A549 (cell line): Measurements from ENCODE around the gene NEAT1. TPM values are rescaled to one million over a fixed set of nuclear protein-coding genes. Genes with fewer than 3 reads are reported as not detected.
A peak's percentile ranks its signal among the peaks of the same experiment; 100 is the strongest.

ENCODE experiments used
- ATAC-seq, 2 experiments: fragments of 200-7000 bp in 1 of 2; fragments of >200 bp in 1 of 2; cut with Nextera tagmentation in 1 of 2; cut with Tn5 transposase in 1 of 2; 3 replicates each; pipeline versions ENCODE4 v1.8.0 to v1.9.1; 2018 to 2020; ENCODE audit warnings: mild to moderate bottlenecking in 1 of 2, moderate library complexity in 1 of 2
- CTCF ChIA-PET: fragments of 300-600 bp; sonication (Branson Sonifier 250); formaldehyde crosslinking; extraction: SDS; loops from one replicate; lab custom pipeline; 2021; ENCODE audit warnings: antibody characterized with exemption, inconsistent platforms; lab: Yijun Ruan, JAX
- POLR2A ChIA-PET: fragments of 350-600 bp; formaldehyde crosslinking; extraction: SDS; loops from one replicate; lab custom pipeline; 2021; ENCODE audit warnings: antibody characterized with exemption, inconsistent platforms; lab: Yijun Ruan, JAX
- DNase-seq, 2 experiments: peaks; one replicate each; pipeline versions ENCODE4 v3.0.0 to v3.0.0-alpha.2; 2011 to 2016; ENCODE audit warnings: low read depth in 1 of 2, low spot score in 1 of 2
- FAIRE-seq: peaks from 2 replicates; lab custom pipeline; 2011; peaks lifted over from hg19 to GRCh38; lab: Jason Lieb, UNC
- H3K27ac ChIP-seq, 2 experiments: fragments of >200 bp; sonication (Bioruptor Twin); formaldehyde crosslinking; 3 replicates each; pipeline ENCODE4 v1.5.1; 2016 to 2017
- H3K4me1 ChIP-seq: fragments of >200 bp; sonication (Bioruptor Twin); formaldehyde crosslinking; 3 replicates; pipeline ENCODE4 v1.6.1; 2016
- H3K4me2 ChIP-seq: fragments of >200 bp; sonication (Bioruptor Twin); formaldehyde crosslinking; 3 replicates; pipeline ENCODE4 v1.6.1; 2016
- H3K4me3 ChIP-seq: fragments of >200 bp; sonication (Bioruptor Twin); formaldehyde crosslinking; 3 replicates; pipeline ENCODE4 v1.5.1; 2016
- H3K9me3 ChIP-seq: fragments of >200 bp; sonication (Bioruptor Twin); formaldehyde crosslinking; 3 replicates; pipeline ENCODE4 v1.6.1; 2016
- ATOH8 ChIP-seq: fragments of 250-450 bp; sonication (Bioruptor Pico); IDR thresholded peaks from 2 replicates; pipeline ENCODE4 v1.5.0; 2020; ENCODE audit warnings: low read depth, mild to moderate bottlenecking, moderate library complexity
- BCL3 ChIP-seq: fragments of >200 bp; sonication (Bioruptor Twin); formaldehyde crosslinking; IDR thresholded peaks from 3 replicates; pipeline ENCODE4 v1.6.1; 2016
- BHLHE40 ChIP-seq: IDR thresholded peaks from 2 replicates; pipeline ENCODE4 v1.6.1; 2012; ENCODE audit warnings: low read depth, low read length, inconsistent platforms
- CBX8 ChIP-seq: fragments of 200-600 bp; sonication (generic); IDR thresholded peaks from 2 replicates; pipeline ENCODE4 v1.6.1; 2016
- CEBPB ChIP-seq, 2 experiments: fragments of >200 bp in 1 of 2; sonication (Bioruptor Twin) in 1 of 2; formaldehyde crosslinking in 1 of 2; IDR thresholded peaks; 2 replicates each; pipeline ENCODE4 v1.6.1; 2012 to 2016
- EHF ChIP-seq: fragments of 250-450 bp; sonication (Bioruptor Pico); IDR thresholded peaks from 2 replicates; pipeline ENCODE4 v1.5.0; 2020; ENCODE audit warnings: mild to moderate bottlenecking
- EHMT2 ChIP-seq: fragments of 200-600 bp; sonication (generic); IDR thresholded peaks from 2 replicates; pipeline ENCODE4 v1.6.1; 2016; ENCODE audit warnings: antibody characterized with exemption, low read depth, mild to moderate bottlenecking, moderate library complexity
- ELK1 ChIP-seq: fragments of 150-350 bp; IDR thresholded peaks from 2 replicates; pipeline ENCODE4 v1.6.1; 2014; ENCODE audit warnings: low read depth, mild to moderate bottlenecking, low read length
- EP300 ChIP-seq, 2 experiments: fragments of >200 bp; sonication (Bioruptor Twin); formaldehyde crosslinking; IDR thresholded peaks; 2 replicates in 1 of 2; 3 replicates in 1 of 2; pipeline ENCODE4 v1.6.1; 2016 to 2017
- ESRRA ChIP-seq: fragments of 150-350 bp; IDR thresholded peaks from 2 replicates; pipeline ENCODE4 v1.6.1; 2014; ENCODE audit warnings: mild to moderate bottlenecking, low read length, borderline replicate concordance
- FOSB ChIP-seq: fragments of 250-450 bp; sonication (Bioruptor Pico); IDR thresholded peaks from 2 replicates; pipeline ENCODE4 v1.5.0; 2020; ENCODE audit warnings: mild to moderate bottlenecking, moderate library complexity
- FOSL2 ChIP-seq, 2 experiments: fragments of 450-650 bp in 1 of 2; fragments of >200 bp in 1 of 2; sonication (Bioruptor Twin) in 1 of 2; formaldehyde crosslinking; IDR thresholded peaks; 2 replicates each; pipeline versions ENCODE4 v1.5.0 to v1.6.1; 2016 to 2020; ENCODE audit warnings: mild to moderate bottlenecking in 1 of 2, moderate library complexity in 1 of 2
- FOXS1 ChIP-seq: fragments of 250-450 bp; sonication (Bioruptor Pico); IDR thresholded peaks from 2 replicates; pipeline ENCODE4 v1.5.0; 2020; ENCODE audit warnings: mild to moderate bottlenecking, moderate library complexity
- GATA3 ChIP-seq: IDR thresholded peaks from 2 replicates; pipeline ENCODE4 v1.6.1; 2012; ENCODE audit warnings: borderline replicate concordance
- HDAC2 ChIP-seq: fragments of 200-600 bp; sonication (generic); IDR thresholded peaks from 2 replicates; pipeline ENCODE4 v1.6.1; 2016
- HES2 ChIP-seq: fragments of >200 bp; sonication (Bioruptor Twin); formaldehyde crosslinking; IDR thresholded peaks from 2 replicates; pipeline ENCODE4 v1.6.1; 2016
- HEYL ChIP-seq: fragments of 250-450 bp; sonication (Bioruptor Pico); IDR thresholded peaks from 2 replicates; pipeline ENCODE4 v1.8.0; 2021; ENCODE audit warnings: mild to moderate bottlenecking, moderate library complexity
- HOXB13 ChIP-seq: fragments of 250-450 bp; sonication (Bioruptor Pico); IDR thresholded peaks from 2 replicates; pipeline ENCODE4 v1.5.0; 2020; ENCODE audit warnings: low read depth, mild to moderate bottlenecking, moderate library complexity
- JUN ChIP-seq, 2 experiments: fragments of >200 bp; sonication (Bioruptor Twin); formaldehyde crosslinking; IDR thresholded peaks; 2 replicates in 1 of 2; 3 replicates in 1 of 2; pipeline ENCODE4 v1.6.1; 2016 to 2017
- JUNB ChIP-seq: fragments of >200 bp; sonication (Bioruptor Twin); formaldehyde crosslinking; IDR thresholded peaks from 2 replicates; pipeline ENCODE4 v1.6.1; 2016
- KDM1A ChIP-seq: fragments of 200-600 bp; sonication (generic); IDR thresholded peaks from 2 replicates; pipeline ENCODE4 v1.6.1; 2016; ENCODE audit warnings: low read depth, mild to moderate bottlenecking
- MAFK ChIP-seq: fragments of 450-650 bp; IDR thresholded peaks from 2 replicates; pipeline ENCODE4 v1.6.1; 2014; ENCODE audit not compliant: partially characterized antibody
- MAX ChIP-seq: IDR thresholded peaks from 2 replicates; pipeline ENCODE4 v1.6.1; 2012
- MAZ ChIP-seq: fragments of 150-350 bp; IDR thresholded peaks from 2 replicates; pipeline ENCODE4 v1.6.1; 2014; ENCODE audit warnings: antibody characterized with exemption, low read depth, low read length, borderline replicate concordance
- NFE2L2 ChIP-seq: fragments of 150-350 bp; conservative IDR thresholded peaks from 2 replicates; pipeline ENCODE4 v1.6.1; 2014; ENCODE audit warnings: low read length
- NR3C1 ChIP-seq: fragments of >200 bp; sonication (Bioruptor Twin); formaldehyde crosslinking; IDR thresholded peaks from 3 replicates; pipeline ENCODE4 v1.6.1; 2017
- POLR2A ChIP-seq: IDR thresholded peaks from 2 replicates; pipeline ENCODE4 v1.6.1; 2012; ENCODE audit warnings: mild to moderate bottlenecking, low read length
- RAD21 ChIP-seq, 2 experiments: fragments of >200 bp in 1 of 2; sonication (Bioruptor Twin) in 1 of 2; formaldehyde crosslinking in 1 of 2; IDR thresholded peaks in 1 of 2; conservative IDR thresholded peaks in 1 of 2; 2 replicates in 1 of 2; 3 replicates in 1 of 2; pipeline ENCODE4 v1.6.1; 2012 to 2018; ENCODE audit warnings: inconsistent platforms in 1 of 2
- RARB ChIP-seq: fragments of 250-450 bp; sonication (Bioruptor Pico); IDR thresholded peaks from 2 replicates; pipeline ENCODE4 v1.8.0; 2021; ENCODE audit warnings: mild to moderate bottlenecking, moderate library complexity
- RFX5 ChIP-seq: fragments of 450-650 bp; IDR thresholded peaks from 2 replicates; pipeline ENCODE4 v1.7.1; 2014; ENCODE audit warnings: antibody characterized with exemption, mild to moderate bottlenecking, moderate library complexity
- RNF2 ChIP-seq: fragments of 200-600 bp; sonication (generic); IDR thresholded peaks from 2 replicates; pipeline ENCODE4 v1.6.1; 2016; ENCODE audit warnings: low read depth, mild to moderate bottlenecking, antibody characterized with exemption, moderate library complexity, borderline replicate concordance
- SMC3 ChIP-seq: fragments of >200 bp; sonication (Bioruptor Twin); formaldehyde crosslinking; IDR thresholded peaks from 3 replicates; pipeline ENCODE4 v1.6.1; 2018; ENCODE audit warnings: inconsistent platforms
- SREBF2 ChIP-seq: fragments of 450-650 bp; IDR thresholded peaks from 2 replicates; pipeline ENCODE4 v1.6.1; 2014; ENCODE audit warnings: mild to moderate bottlenecking, moderate library complexity
- TFCP2L1 ChIP-seq: fragments of 250-450 bp; sonication (Bioruptor Pico); IDR thresholded peaks from 2 replicates; pipeline ENCODE4 v1.5.0; 2021; ENCODE audit warnings: mild to moderate bottlenecking
- TP53 ChIP-seq: fragments of 250-450 bp; sonication (Bioruptor Pico); IDR thresholded peaks from 2 replicates; pipeline ENCODE4 v1.5.0; 2021; ENCODE audit warnings: mild to moderate bottlenecking, moderate library complexity
- USF2 ChIP-seq: fragments of 450-650 bp; IDR thresholded peaks from 2 replicates; pipeline ENCODE4 v1.6.1; 2014; ENCODE audit warnings: antibody characterized with exemption
- ZFP36 ChIP-seq: fragments of 450-650 bp; IDR thresholded peaks from 2 replicates; pipeline ENCODE4 v1.6.1; 2014; ENCODE audit warnings: borderline replicate concordance; ENCODE audit not compliant: partially characterized antibody
- ZNF302 ChIP-seq: fragments of 250-450 bp; sonication (Bioruptor Pico); IDR thresholded peaks from 2 replicates; pipeline ENCODE4 v1.9.0; 2021; ENCODE audit warnings: inconsistent platforms, mild to moderate bottlenecking, moderate library complexity
- ZSCAN20 ChIP-seq: fragments of 250-450 bp; sonication (Bioruptor Pico); IDR thresholded peaks from 2 replicates; pipeline ENCODE4 v1.8.0; 2022; ENCODE audit warnings: mild to moderate bottlenecking, moderate library complexity
- WGBS: methylation state at CpG from one replicate; pipeline ENCODE4 v1.1.6; 2017; ENCODE audit errors: missing lambda C conversion rate; 5-methylcytosine and 5-hydroxymethylcytosine counted together
- polyA plus RNA-seq, 4 experiments: library from polyadenylated mRNA; depleted of rRNA in 3 of 4; stranded (reverse); fragments of >200 nt; fragmentation: RNase III in 1 of 4; extraction: RNeasy Plus Mini Kit Qiagen cat#74134 plus additional on column Dnase treatment in 1 of 4; gene quantifications; 2 replicates in 3 of 4; 3 replicates in 1 of 4; pipeline ENCODE4 v1.2.3, GENCODE V29; 2011 to 2017

Gene NEAT1
- polyA plus RNA-seq, 2 of the 4 experiments (the other 2 are of a cell fraction): 314 to 1,223 TPM

GRCh38 chr11:65488273-65489034 lies 65.9 kb downstream of the NEAT1 start:
- DNase-seq (peak in 1 of 2 experiments; percentile 66), ATAC-seq (peak; percentile 1 to 2; a peak in 4 of 6 replicates), FAIRE-seq (no peak)
- Histone ChIP-seq H3K4me2 (peak overlapping the region; percentile 77), H3K4me1 (peaks cover 88% of the 10 kb centered on the region), H3K9me3 (no peaks in the 10 kb centered on the region), H3K27ac (peak overlapping the region; percentile 98 to 100), H3K4me3 (0 out of 3 replicates have a peak overlapping the region, but pooled peaks have one; percentile 3)
- POLR2A ChIA-PET: interaction anchor here (1.4 to 26.7 kb wide), 6 partner anchors 10 to 69 kb away, joined by 3 to 1006 read pairs (median 22); partner anchors contain the start of genes MALAT1 and NEAT1
- 16% methylated on average over 9 of the region's 10 CpGs for WGBS
- CTCF ChIA-PET: interaction anchor here (0.9 to 30.0 kb wide), 5 partner anchors 9 to 72 kb away, joined by 3 to 947 read pairs (median 16); partner anchors contain the start of gene MALAT1
- TF ChIP-seq FOSB (CRISPR knock-in tag) (0 out of 2 replicates have a peak, but pooled peaks have one; percentile 21), BCL3 (no peak), EHF (CRISPR knock-in tag) (0 out of 2 replicates have a peak, but pooled peaks have one; percentile 38), TFCP2L1 (CRISPR knock-in tag) (0 out of 2 replicates have a peak, but pooled peaks have one; percentile 54), TP53 (CRISPR knock-in tag) (no peak), FOSL2 (IDR thresholded peaks at IDR 0.05) (no peak), FOSL2 (CRISPR knock-in tag; IDR thresholded peaks at IDR 0.05) (peak; percentile 49; the same call in 1 of the 2 replicates), RFX5 (no peak), KDM1A (no peak), MAFK (peak; percentile 79), USF2 (no peak), HOXB13 (no peak; the same call in 1 of the 2 replicates), ATOH8 (CRISPR knock-in tag) (no peak), RAD21 (conservative IDR thresholded peaks at IDR 0.05 in 1 of 2, IDR thresholded peaks at IDR 0.05 in 1 of 2) (no peak), ZFP36 (no peak), GATA3 (no peak), HEYL (CRISPR knock-in tag) (0 out of 2 replicates have a peak, but pooled peaks have one; percentile 17), HDAC2 (no peak), CEBPB (IDR thresholded peaks at IDR 0.05) (no peak), ZNF302 (CRISPR knock-in tag) (0 out of 2 replicates have a peak, but pooled peaks have one; percentile 52), POLR2A (no peak), NR3C1 (no peak), JUN (IDR thresholded peaks at IDR 0.05) (no peak), ESRRA (no peak), SREBF2 (no peak), MAZ (no peak), BHLHE40 (0 out of 2 replicates have a peak, but pooled peaks have one; percentile 59), RNF2 (no peak), MAX (no peak), ZSCAN20 (CRISPR knock-in tag) (no peak), FOXS1 (0 out of 2 replicates have a peak, but pooled peaks have one; percentile 16), HES2 (no peak), EP300 (IDR thresholded peaks at IDR 0.05) (no peak), RARB (CRISPR knock-in tag) (peak; percentile 51; the same call in 1 of the 2 replicates), ELK1 (no peak), SMC3 (no peak), NFE2L2 (no peak), JUNB (no peak), EHMT2 (no peak), CBX8 (no peak)
